Duodenal mucosa (tissue), 2 donors: Measurements from ENCODE around the gene WDR81.
A peak's percentile ranks its signal among the peaks of the same experiment; 100 is the strongest.
"Not testable (repeated sequence)": the region's sequence is repeated elsewhere in the genome, so short reads cannot be mapped to it uniquely, and the experiment has no call there.

Experiments
- H3K27ac ChIP-seq: one replicate; pipeline ENCODE4 v1.7.0; 2013; ENCODE audit warnings: low read depth, low read length
- H3K27me3 ChIP-seq, 2 donors: one replicate each; pipeline ENCODE4 v1.7.0; 2013; ENCODE audit warnings: low read length in 2 of 2, control low read depth in 1 of 2; ENCODE audit not compliant: insufficient read depth in 2 of 2, control insufficient read depth in 1 of 2
- H3K36me3 ChIP-seq, 2 donors: one replicate each; pipeline ENCODE4 v1.7.0; 2013; ENCODE audit warnings: low read length in 2 of 2, control low read depth in 1 of 2; ENCODE audit not compliant: insufficient read depth in 2 of 2, control insufficient read depth in 1 of 2
- H3K4me1 ChIP-seq, 2 donors: one replicate each; pipeline ENCODE4 v1.7.0; 2013; ENCODE audit warnings: low read length in 2 of 2, control low read depth in 1 of 2; ENCODE audit not compliant: insufficient read depth in 2 of 2, control insufficient read depth in 1 of 2
- H3K4me3 ChIP-seq, 2 donors: one replicate each; pipeline ENCODE4 v1.7.0; 2013; ENCODE audit warnings: low read length in 2 of 2, low read depth in 1 of 2
- H3K9ac ChIP-seq, 2 donors: one replicate each; pipeline ENCODE4 v1.7.0; 2013; ENCODE audit warnings: low read length in 2 of 2, low read depth in 1 of 2
- H3K9me3 ChIP-seq, 2 donors: one replicate each; pipeline ENCODE4 v1.7.0; 2013; ENCODE audit warnings: low read length in 2 of 2, control low read depth in 1 of 2; ENCODE audit not compliant: control insufficient read depth in 1 of 2

WDR81 gene

DNA sequence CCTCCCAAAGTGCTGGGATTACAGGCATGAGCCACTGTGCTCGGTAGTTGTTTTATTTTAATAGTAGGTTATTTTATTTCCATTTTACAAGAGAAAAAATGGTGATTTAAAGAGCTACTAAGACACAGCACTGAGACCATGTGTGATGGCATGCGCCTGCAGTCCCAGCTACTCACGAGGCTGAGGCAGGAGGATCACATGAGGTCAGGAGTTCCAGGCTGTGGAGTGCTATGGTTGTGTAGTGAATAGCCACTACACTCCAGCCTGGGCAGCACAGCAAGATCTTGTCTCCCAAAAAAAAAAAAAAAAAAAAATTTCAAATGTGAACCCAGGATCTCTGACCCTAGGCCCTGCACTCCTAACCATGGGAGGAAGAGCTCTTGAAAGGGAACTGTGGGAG is 41.1 kb downstream of the WDR81 start:
- H3K27me3 ChIP-seq: no peaks in the 10 kb centered on the region
- H3K9me3 ChIP-seq: no peaks in the 10 kb centered on the region
- H3K9ac ChIP-seq: no peak overlapping the region
- H3K36me3 ChIP-seq: no peaks in the 10 kb centered on the region
- peaks cover 20 to 24% of the 10 kb centered on the region in 2 donors for H3K4me1 ChIP-seq
- H3K4me3 ChIP-seq: no peak overlapping the region
- no peak overlapping the region for H3K27ac ChIP-seq

DNA sequence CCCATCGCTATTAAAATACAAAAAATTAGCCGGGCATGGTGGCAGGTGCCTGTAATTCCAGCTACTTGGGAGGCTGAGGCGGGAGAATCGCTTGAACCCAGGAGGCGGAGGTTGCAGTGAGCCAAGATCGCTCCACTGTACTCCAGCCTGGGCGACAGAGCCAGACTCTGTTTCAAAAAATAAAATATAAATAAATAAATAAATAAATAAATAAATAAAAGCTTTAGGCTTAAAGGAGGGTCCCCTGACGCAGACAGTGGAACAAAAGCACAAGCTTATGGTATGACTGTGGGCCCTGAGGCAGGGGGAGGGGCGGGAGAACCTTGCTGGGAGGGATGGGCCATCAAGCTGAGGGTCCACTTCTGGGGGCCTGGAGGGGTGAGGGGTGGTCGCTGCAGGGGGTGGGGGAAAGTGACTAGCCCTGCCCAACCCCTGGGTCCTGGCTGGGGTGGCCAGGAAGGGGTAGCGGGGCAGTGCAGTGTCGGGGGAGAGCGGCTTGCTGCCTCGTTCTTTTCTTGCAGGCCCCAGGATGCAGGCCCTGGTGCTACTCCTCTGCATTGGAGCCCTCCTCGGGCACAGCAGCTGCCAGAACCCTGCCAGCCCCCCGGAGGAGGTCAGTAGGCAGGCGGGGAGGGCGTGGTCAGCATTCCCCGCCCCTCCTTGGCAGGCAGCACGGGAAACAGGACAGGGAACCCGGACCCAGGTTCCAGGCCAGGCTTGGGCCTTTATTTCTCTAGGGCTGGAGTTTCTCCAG is 42.1 kb downstream of the WDR81 start:
- Histone ChIP-seq H3K36me3 (no peaks in the 10 kb centered on the region), H3K9ac (no peak overlapping the region), H3K27ac (no peak overlapping the region), H3K4me1 (peaks cover 20 to 24% of the 10 kb centered on the region in 2 donors), H3K9me3 (no peaks in the 10 kb centered on the region), H3K4me3 (no peak overlapping the region), H3K27me3 (no peaks in the 10 kb centered on the region)

DNA sequence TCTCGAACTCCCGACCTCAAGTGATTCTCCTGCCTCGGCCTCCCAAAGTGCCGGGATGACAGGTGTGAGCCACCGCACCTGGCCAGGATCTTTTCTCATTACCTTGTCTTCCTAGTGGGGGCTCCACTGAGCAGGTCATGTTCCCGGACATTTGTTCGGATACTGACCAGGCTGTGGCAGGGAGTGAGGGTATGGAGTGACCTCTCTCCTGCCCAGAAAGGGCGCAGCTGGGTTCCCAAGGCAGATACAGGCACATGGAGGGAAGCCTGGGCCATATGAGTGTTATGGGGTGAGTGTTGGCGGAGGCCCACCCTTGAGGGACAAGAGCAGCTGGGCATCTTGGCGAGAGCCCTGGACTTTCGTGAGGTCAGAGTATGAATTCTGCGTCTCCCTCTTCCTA is 42.9 kb downstream of the WDR81 start:
- no peak overlapping the region for H3K27ac ChIP-seq
- H3K4me1 ChIP-seq: peaks cover 20 to 21% of the 10 kb centered on the region in 2 donors

DNA sequence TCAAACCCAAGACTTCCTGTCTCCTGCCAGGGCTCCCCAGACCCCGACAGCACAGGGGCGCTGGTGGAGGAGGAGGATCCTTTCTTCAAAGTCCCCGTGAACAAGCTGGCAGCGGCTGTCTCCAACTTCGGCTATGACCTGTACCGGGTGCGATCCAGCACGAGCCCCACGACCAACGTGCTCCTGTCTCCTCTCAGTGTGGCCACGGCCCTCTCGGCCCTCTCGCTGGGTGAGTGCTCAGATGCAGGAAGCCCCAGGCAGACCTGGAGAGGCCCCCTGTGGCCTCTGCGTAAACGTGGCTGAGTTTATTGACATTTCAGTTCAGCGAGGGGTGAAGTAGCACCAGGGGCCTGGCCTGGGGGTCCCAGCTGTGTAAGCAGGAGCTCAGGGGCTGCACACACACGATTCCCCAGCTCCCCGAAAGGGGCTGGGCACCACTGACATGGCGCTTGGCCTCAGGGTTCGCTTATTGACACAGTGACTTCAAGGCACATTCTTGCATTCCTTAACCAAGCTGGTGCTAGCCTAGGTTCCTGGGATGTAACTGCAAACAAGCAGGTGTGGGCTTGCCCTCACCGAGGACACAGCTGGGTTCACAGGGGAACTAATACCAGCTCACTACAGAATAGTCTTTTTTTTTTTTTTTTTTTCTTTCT is 45.4 kb downstream of the WDR81 start:
- no peak overlapping the region for H3K4me3 ChIP-seq
- no peaks in the 10 kb centered on the region for H3K27me3 ChIP-seq
- no peaks in the 10 kb centered on the region for H3K9me3 ChIP-seq
- H3K9ac ChIP-seq: no peak overlapping the region
- no peak overlapping the region for H3K27ac ChIP-seq
- no peaks in the 10 kb centered on the region for H3K36me3 ChIP-seq
- peaks cover 0 to 2% of the 10 kb centered on the region in 2 donors for H3K4me1 ChIP-seq

More for the DNA sequence above, 42.9 kb downstream of the WDR81 start:
- Histone ChIP-seq H3K27me3 (no peaks in the 10 kb centered on the region), H3K9ac (no peak overlapping the region), H3K36me3 (no peaks in the 10 kb centered on the region), H3K4me3 (no peak overlapping the region), H3K9me3 (no peaks in the 10 kb centered on the region)

DNA sequence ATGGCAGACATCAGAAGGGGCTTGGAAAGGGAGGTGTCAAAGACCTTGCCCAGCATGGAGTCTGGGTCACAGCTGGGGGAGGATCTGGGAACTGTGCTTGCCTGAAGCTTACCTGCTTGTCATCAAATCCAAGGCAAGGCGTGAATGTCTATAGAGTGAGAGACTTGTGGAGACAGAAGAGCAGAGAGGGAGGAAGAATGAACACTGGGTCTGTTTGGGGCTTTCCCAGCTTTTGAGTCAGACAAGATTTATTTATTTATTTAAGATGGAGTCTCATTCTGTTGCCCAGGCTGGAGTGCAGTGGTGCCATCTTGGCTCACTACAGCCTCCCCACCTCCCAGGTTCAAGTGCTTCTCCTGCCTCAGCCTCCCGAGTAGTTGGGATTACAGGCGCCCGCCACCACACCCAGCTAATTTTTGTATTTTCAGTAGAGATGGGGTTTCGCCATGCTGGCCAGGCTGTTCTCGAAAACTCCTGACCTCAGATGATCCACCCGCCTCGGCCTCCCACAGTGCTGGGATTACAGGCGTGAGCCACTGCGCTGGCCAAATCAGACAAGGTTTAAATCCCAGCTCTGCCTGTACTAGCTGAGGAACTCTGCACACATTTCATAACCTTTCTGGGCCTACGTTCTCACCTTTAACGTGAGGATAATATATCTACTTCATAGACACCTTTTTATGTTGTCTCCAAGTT is 48.6 kb downstream of the WDR81 start:
- H3K27me3 ChIP-seq, H3K27ac ChIP-seq, H3K9me3 ChIP-seq, H3K9ac ChIP-seq, H3K4me1 ChIP-seq, H3K4me3 ChIP-seq: not testable (repeated sequence)
- H3K36me3 ChIP-seq: peaks cover 10 to 23% of the 10 kb centered on the region in 2 donors

DNA sequence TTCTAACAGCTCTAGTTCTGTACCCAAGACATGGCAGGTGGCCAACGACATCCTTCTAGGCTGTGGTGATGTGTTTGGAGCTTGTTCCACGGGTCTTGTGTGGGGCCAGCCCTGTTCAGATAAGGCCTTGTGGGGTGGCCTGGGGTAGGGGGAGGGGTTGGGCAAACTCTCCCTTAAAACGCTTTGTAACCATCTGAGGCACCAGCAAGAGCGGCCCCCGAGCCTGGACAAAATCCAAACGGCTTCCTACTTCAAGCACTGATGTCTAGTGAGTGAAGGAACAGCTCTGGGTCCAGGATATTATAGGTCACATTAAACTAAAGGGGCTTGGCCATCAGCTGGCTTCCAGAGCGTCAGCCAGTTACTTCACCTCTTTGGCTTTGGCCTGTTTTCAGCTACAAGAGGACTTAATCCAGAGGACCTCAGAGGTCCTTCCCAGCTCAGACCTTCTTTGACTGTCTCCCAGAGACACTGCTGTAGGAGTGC is 49.2 kb downstream of the WDR81 start:
- Histone ChIP-seq H3K9me3 (no peaks in the 10 kb centered on the region), H3K27ac (no peak overlapping the region), H3K27me3 (no peaks in the 10 kb centered on the region), H3K9ac (no peak overlapping the region), H3K4me1 (peaks cover 0 to 2% of the 10 kb centered on the region in 2 donors), H3K36me3 (peaks cover 16 to 24% of the 10 kb centered on the region in 2 donors), H3K4me3 (no peak overlapping the region)

DNA sequence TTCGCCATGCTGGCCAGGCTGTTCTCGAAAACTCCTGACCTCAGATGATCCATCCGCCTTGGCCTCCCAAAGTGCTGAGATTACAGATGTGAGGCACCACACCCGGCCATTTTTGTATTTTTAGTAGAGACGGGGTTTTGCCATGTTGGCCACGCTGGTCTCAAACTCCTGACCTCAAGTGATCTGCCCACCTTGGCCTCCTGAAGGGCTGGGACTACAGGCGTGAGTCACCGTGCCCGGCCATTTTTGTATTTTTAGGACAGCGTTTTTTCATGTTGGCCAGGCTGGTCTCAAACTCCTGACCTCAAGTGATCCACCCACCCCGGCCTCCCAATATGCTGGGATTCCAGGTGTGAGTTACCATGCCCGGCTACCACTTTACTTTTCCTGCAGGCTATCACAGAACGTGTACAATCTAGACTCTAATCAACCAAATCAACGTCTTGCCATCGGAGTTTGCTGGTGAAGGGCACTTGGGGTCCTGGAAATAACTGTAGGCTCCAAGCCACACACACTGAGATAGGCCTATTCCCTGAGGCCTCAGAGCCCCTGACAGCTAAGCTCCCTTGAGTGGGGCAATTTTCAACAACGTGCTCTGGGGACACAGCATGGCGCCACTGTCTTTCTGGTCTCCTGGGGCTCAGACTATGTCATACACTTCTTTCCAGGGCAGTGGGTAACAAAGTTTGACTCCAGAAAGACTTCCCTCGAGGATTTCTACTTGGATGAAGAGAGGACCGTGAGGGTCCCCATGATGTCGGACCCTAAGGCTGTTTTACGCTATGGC is 50.1 kb downstream of the WDR81 start:
- Histone ChIP-seq H3K27ac (peak overlapping the region; percentile 27), H3K9ac (no peak overlapping the region), H3K36me3 (peaks cover 16 to 25% of the 10 kb centered on the region in 2 donors)

DNA sequence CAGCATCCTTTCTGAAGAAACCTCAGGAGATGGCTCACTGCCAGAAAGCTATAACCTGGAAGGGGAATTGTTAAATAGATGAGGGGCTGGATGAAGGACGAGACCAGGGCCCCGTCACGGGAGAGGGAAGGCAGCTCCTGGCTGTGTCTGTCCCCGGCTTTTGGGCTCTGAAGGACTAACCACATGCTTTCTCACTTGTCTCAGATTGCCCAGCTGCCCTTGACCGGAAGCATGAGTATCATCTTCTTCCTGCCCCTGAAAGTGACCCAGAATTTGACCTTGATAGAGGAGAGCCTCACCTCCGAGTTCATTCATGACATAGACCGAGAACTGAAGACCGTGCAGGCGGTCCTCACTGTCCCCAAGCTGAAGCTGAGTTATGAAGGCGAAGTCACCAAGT is 51.8 kb downstream of the WDR81 start:
- H3K9ac ChIP-seq: no peak overlapping the region
- H3K9me3 ChIP-seq: no peaks in the 10 kb centered on the region
- no peaks in the 10 kb centered on the region for H3K27me3 ChIP-seq
- H3K27ac ChIP-seq: no peak overlapping the region
- H3K4me1 ChIP-seq: peaks cover 0 to 2% of the 10 kb centered on the region in 2 donors
- H3K4me3 ChIP-seq: no peak overlapping the region
- H3K36me3 ChIP-seq: peaks cover 18 to 32% of the 10 kb centered on the region in 2 donors

More for the DNA sequence above, 50.1 kb downstream of the WDR81 start:
- no peak overlapping the region for H3K4me3 ChIP-seq
- H3K27me3 ChIP-seq: no peaks in the 10 kb centered on the region
- peaks cover 0 to 2% of the 10 kb centered on the region in 2 donors for H3K4me1 ChIP-seq
- no peaks in the 10 kb centered on the region for H3K9me3 ChIP-seq

DNA sequence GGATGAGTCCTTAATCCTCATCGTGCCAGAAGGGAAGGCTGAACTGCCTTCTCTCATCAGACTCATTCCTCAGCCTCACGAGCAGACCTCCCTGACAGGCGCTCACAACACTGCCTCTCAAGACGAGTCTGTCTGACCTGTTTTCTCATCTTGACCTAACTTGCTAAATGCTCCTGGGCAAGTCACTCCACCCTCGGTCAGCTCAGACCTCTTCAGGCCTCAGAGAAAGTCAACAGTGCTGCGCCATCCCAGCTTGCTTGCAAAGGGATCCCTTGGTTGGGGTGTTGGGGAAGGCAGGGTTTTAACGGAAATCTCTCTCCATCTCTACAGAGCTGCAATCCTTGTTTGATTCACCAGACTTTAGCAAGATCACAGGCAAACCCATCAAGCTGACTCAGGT is 52.4 kb downstream of the WDR81 start:
- no peaks in the 10 kb centered on the region for H3K27me3 ChIP-seq
- H3K27ac ChIP-seq: no peak overlapping the region
- peaks cover 0 to 2% of the 10 kb centered on the region in 2 donors for H3K4me1 ChIP-seq

More for the DNA sequence above, 52.4 kb downstream of the WDR81 start:
- Histone ChIP-seq H3K36me3 (peaks cover 18 to 35% of the 10 kb centered on the region in 2 donors), H3K4me3 (no peak overlapping the region), H3K9me3 (no peaks in the 10 kb centered on the region), H3K9ac (no peak overlapping the region)
